Activated naive CD8-positive, alpha-beta T cell treated with anti-CD3 and anti-CD28 coated beads, Interleukin-2, amount 50 U/mL, for 24 hours (primary cell): ENCODE results near the gene SLX4IP.

Experiments used
- ATAC-seq: fragments of 150-1000 bp; cut with Tn5 transposase; one replicate; pipeline ENCODE4 v1.10.0; 2021
- DNase-seq: peaks from one replicate; pipeline ENCODE4 v3.0.0; 2021
- H3K27ac Mint-ChIP-seq: one replicate; pipeline ENCODE4 v1.8.0; 2021; ENCODE audit warnings: mild to moderate bottlenecking, mixed read lengths
- H3K27me3 Mint-ChIP-seq: one replicate; pipeline ENCODE4 v1.8.0; 2021; ENCODE audit warnings: mixed read lengths
- H3K36me3 Mint-ChIP-seq: one replicate; pipeline ENCODE4 v1.8.0; 2021; ENCODE audit warnings: low read depth, mixed read lengths
- H3K4me1 Mint-ChIP-seq: one replicate; pipeline ENCODE4 v1.8.0; 2021; ENCODE audit warnings: mixed read lengths
- H3K4me3 Mint-ChIP-seq: one replicate; pipeline ENCODE4 v1.8.0; 2021; ENCODE audit warnings: mild to moderate bottlenecking, moderate library complexity, mixed read lengths
- H3K9me3 Mint-ChIP-seq: one replicate; pipeline ENCODE4 v1.8.0; 2021; ENCODE audit warnings: mixed read lengths

Gene SLX4IP

GRCh38 chr20:10560686-10561085 lies 125.6 kb downstream of the SLX4IP start:
- H3K4me1 Mint-ChIP-seq = peaks cover 33% of the 10 kb centered on the region

GRCh38 chr20:10561302-10561701 lies 126.2 kb downstream of the SLX4IP start:
- no peaks in the 10 kb centered on the region for H3K27me3 Mint-ChIP-seq
- no peak for ATAC-seq
- H3K9me3 Mint-ChIP-seq = no peaks in the 10 kb centered on the region
- no peak for DNase-seq
- H3K27ac Mint-ChIP-seq = no peak overlapping the region
- H3K4me3 Mint-ChIP-seq = no peak overlapping the region
- H3K36me3 Mint-ChIP-seq = peaks cover 24% of the 10 kb centered on the region
- H3K4me1 Mint-ChIP-seq = peaks cover 33% of the 10 kb centered on the region

More at GRCh38 chr20:10560686-10561085, 125.6 kb downstream of the SLX4IP start:
- DNase-seq (no peak), ATAC-seq (no peak)
- H3K27ac Mint-ChIP-seq = no peak overlapping the region
- no peaks in the 10 kb centered on the region for H3K27me3 Mint-ChIP-seq
- H3K4me3 Mint-ChIP-seq = no peak overlapping the region
- H3K36me3 Mint-ChIP-seq = peaks cover 20% of the 10 kb centered on the region
- H3K9me3 Mint-ChIP-seq = no peaks in the 10 kb centered on the region

GRCh38 chr20:10562899-10563298 lies 127.8 kb downstream of the SLX4IP start:
- H3K27me3 Mint-ChIP-seq = no peaks in the 10 kb centered on the region
- ATAC-seq (no peak), DNase-seq (no peak)
- H3K36me3 Mint-ChIP-seq = peaks cover 28% of the 10 kb centered on the region
- H3K4me3 Mint-ChIP-seq = no peak overlapping the region
- H3K4me1 Mint-ChIP-seq = peaks cover 37% of the 10 kb centered on the region
- H3K27ac Mint-ChIP-seq = no peak overlapping the region
- H3K9me3 Mint-ChIP-seq = no peaks in the 10 kb centered on the region

- ATAC-seq (no peak), DNase-seq (no peak)
- H3K9me3 Mint-ChIP-seq = no peaks in the 10 kb centered on the region
- H3K27ac Mint-ChIP-seq = no peak overlapping the region
- no peaks in the 10 kb centered on the region for H3K27me3 Mint-ChIP-seq
- H3K36me3 Mint-ChIP-seq = peaks cover 32% of the 10 kb centered on the region
- H3K4me1 Mint-ChIP-seq = peaks cover 29% of the 10 kb centered on the region
- no peak overlapping the region for H3K4me3 Mint-ChIP-seq
Observed at GRCh38 chr20:10563935-10564492, 128.9 kb downstream of the SLX4IP start.

- Mint-ChIP-seq H3K27me3 (no peaks in the 10 kb centered on the region), H3K4me1 (peaks cover 19% of the 10 kb centered on the region), H3K36me3 (peaks cover 37% of the 10 kb centered on the region), H3K9me3 (no peaks in the 10 kb centered on the region), H3K27ac (no peak overlapping the region), H3K4me3 (no peak overlapping the region)
- DNase-seq = no peak
- ATAC-seq = no peak
Observed at GRCh38 chr20:10565191-10565921, 130.3 kb downstream of the SLX4IP start.

- no peak for DNase-seq
- Mint-ChIP-seq H3K27ac (no peak overlapping the region), H3K36me3 (peaks cover 36% of the 10 kb centered on the region), H3K4me1 (peaks cover 19% of the 10 kb centered on the region), H3K9me3 (no peaks in the 10 kb centered on the region), H3K27me3 (no peaks in the 10 kb centered on the region), H3K4me3 (no peak overlapping the region)
- no peak for ATAC-seq
Observed at GRCh38 chr20:10565922-10566897, 131.1 kb downstream of the SLX4IP start.

GRCh38 chr20:10568032-10568431 lies 132.9 kb downstream of the SLX4IP start:
- H3K4me1 Mint-ChIP-seq = peaks cover 30% of the 10 kb centered on the region
- no peak overlapping the region for H3K4me3 Mint-ChIP-seq
- no peaks in the 10 kb centered on the region for H3K27me3 Mint-ChIP-seq
- ATAC-seq = peak; percentile 49
- no peak for DNase-seq
- no peaks in the 10 kb centered on the region for H3K9me3 Mint-ChIP-seq
- no peak overlapping the region for H3K27ac Mint-ChIP-seq
- H3K36me3 Mint-ChIP-seq = peaks cover 30% of the 10 kb centered on the region

GRCh38 chr20:10571313-10571815 lies 136.3 kb downstream of the SLX4IP start:
- no peak for DNase-seq
- peaks cover 24% of the 10 kb centered on the region for H3K36me3 Mint-ChIP-seq
- H3K4me3 Mint-ChIP-seq = no peak overlapping the region
- peaks cover 17% of the 10 kb centered on the region for H3K4me1 Mint-ChIP-seq
- no peaks in the 10 kb centered on the region for H3K9me3 Mint-ChIP-seq
- H3K27ac Mint-ChIP-seq = no peak overlapping the region
- H3K27me3 Mint-ChIP-seq = no peaks in the 10 kb centered on the region
- ATAC-seq = no peak

- peaks cover 18% of the 10 kb centered on the region for H3K36me3 Mint-ChIP-seq
- no peak overlapping the region for H3K27ac Mint-ChIP-seq
- no peak overlapping the region for H3K4me3 Mint-ChIP-seq
- peaks cover 14% of the 10 kb centered on the region for H3K4me1 Mint-ChIP-seq
- DNase-seq = no peak
- H3K9me3 Mint-ChIP-seq = no peaks in the 10 kb centered on the region
- no peak for ATAC-seq
- H3K27me3 Mint-ChIP-seq = no peaks in the 10 kb centered on the region
Observed at GRCh38 chr20:10572853-10573252, 137.7 kb downstream of the SLX4IP start.

GRCh38 chr20:10573273-10573950 lies 138.3 kb downstream of the SLX4IP start:
- ATAC-seq (no peak), DNase-seq (no peak)
- no peak overlapping the region for H3K4me3 Mint-ChIP-seq
- H3K9me3 Mint-ChIP-seq = no peaks in the 10 kb centered on the region
- H3K27me3 Mint-ChIP-seq = no peaks in the 10 kb centered on the region
- H3K4me1 Mint-ChIP-seq = peaks cover 13% of the 10 kb centered on the region
- H3K36me3 Mint-ChIP-seq = peaks cover 18% of the 10 kb centered on the region
- no peak overlapping the region for H3K27ac Mint-ChIP-seq

GRCh38 chr20:10573951-10574339 lies 138.8 kb downstream of the SLX4IP start:
- H3K4me1 Mint-ChIP-seq = peaks cover 18% of the 10 kb centered on the region
- ATAC-seq = no peak
- no peak overlapping the region for H3K4me3 Mint-ChIP-seq
- no peaks in the 10 kb centered on the region for H3K9me3 Mint-ChIP-seq
- no peaks in the 10 kb centered on the region for H3K27me3 Mint-ChIP-seq
- H3K36me3 Mint-ChIP-seq = peaks cover 14% of the 10 kb centered on the region
- DNase-seq = no peak
- no peak overlapping the region for H3K27ac Mint-ChIP-seq

- Mint-ChIP-seq H3K4me3 (no peak overlapping the region), H3K36me3 (peaks cover 5% of the 10 kb centered on the region), H3K4me1 (peaks cover 17% of the 10 kb centered on the region), H3K27me3 (no peaks in the 10 kb centered on the region), H3K27ac (no peak overlapping the region), H3K9me3 (no peaks in the 10 kb centered on the region)
- DNase-seq (no peak), ATAC-seq (no peak)
Observed at GRCh38 chr20:10576411-10577090, 141.4 kb downstream of the SLX4IP start.

GRCh38 chr20:10577648-10578047 lies 142.5 kb downstream of the SLX4IP start:
- Mint-ChIP-seq H3K9me3 (no peaks in the 10 kb centered on the region), H3K27ac (no peak overlapping the region), H3K36me3 (peaks cover 5% of the 10 kb centered on the region), H3K27me3 (no peaks in the 10 kb centered on the region), H3K4me1 (peaks cover 9% of the 10 kb centered on the region), H3K4me3 (no peak overlapping the region)
- DNase-seq = no peak
- no peak for ATAC-seq

- no peak overlapping the region for H3K27ac Mint-ChIP-seq
- no peaks in the 10 kb centered on the region for H3K27me3 Mint-ChIP-seq
- peaks cover 5% of the 10 kb centered on the region for H3K36me3 Mint-ChIP-seq
- no peaks in the 10 kb centered on the region for H3K9me3 Mint-ChIP-seq
- ATAC-seq (peak; percentile 63), DNase-seq (no peak)
- peaks cover 9% of the 10 kb centered on the region for H3K4me1 Mint-ChIP-seq
- no peak overlapping the region for H3K4me3 Mint-ChIP-seq
Observed at GRCh38 chr20:10578607-10579006, 143.5 kb downstream of the SLX4IP start.
